ENCODE measurements around the gene GIMAP2.
A peak's percentile ranks its signal among the peaks of the same experiment; 100 is the strongest.

DNA sequence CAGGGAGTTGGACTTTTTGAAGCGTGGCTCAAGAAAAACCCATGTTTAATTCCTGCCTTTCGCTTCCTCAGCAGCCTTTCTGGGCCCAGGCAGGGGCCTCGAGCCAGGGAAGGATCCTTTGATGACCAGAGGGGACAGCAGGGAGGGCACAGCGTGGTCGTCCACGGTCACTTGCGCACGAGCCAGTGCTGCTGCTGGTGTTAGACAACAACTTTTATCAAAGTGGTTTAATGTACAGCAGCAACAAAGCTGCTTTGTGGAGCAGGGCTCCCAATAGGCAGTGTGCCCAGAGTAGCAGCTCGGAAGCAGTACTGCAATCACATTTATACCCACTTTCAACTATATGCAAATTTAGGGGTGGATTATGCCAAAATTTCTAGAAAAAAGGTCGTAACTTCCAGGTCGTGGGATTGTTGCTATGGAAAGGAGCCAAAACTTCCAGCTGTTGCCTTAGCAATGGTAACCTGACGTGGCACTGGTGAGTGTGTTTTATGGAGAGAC is 37.0 kb downstream of the GIMAP2 start:
- TF ChIP-seq POLR2A (IDR thresholded peaks at IDR 0.05), result peak in 1 of 2 donors; percentile 13
- TF ChIP-seq, protein P1, sequence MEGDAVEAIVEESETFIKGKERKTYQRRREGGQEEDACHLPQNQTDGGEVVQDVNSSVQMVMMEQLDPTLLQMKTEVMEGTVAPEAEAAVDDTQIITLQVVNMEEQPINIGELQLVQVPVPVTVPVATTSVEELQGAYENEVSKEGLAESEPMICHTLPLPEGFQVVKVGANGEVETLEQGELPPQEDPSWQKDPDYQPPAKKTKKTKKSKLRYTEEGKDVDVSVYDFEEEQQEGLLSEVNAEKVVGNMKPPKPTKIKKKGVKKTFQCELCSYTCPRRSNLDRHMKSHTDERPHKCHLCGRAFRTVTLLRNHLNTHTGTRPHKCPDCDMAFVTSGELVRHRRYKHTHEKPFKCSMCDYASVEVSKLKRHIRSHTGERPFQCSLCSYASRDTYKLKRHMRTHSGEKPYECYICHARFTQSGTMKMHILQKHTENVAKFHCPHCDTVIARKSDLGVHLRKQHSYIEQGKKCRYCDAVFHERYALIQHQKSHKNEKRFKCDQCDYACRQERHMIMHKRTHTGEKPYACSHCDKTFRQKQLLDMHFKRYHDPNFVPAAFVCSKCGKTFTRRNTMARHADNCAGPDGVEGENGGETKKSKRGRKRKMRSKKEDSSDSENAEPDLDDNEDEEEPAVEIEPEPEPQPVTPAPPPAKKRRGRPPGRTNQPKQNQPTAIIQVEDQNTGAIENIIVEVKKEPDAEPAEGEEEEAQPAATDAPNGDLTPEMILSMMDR (IDR thresholded peaks at IDR 0.05), result no peak
